Glomerular endothelial cell (primary cell): ENCODE measurements around the gene NAT10. TPM values are rescaled to one million over a fixed set of nuclear protein-coding genes. Genes with fewer than 3 reads are reported as not detected.

ENCODE experiments used
- DNase-seq: peaks from one replicate; pipeline ENCODE4 v3.0.0-alpha.2; 2011; ENCODE audit warnings: low read depth, low spot score; ENCODE audit errors: extremely low read depth
- total RNA-seq: library from RNA; depleted of rRNA; stranded (reverse); fragments of >200 nt; gene quantifications from 2 replicates; pipeline ENCODE4 v1.2.3, GENCODE V29; 2015

The NAT10 gene
- total RNA-seq, 1 donor from 2014 or later, result 23.3 TPM

DNA sequence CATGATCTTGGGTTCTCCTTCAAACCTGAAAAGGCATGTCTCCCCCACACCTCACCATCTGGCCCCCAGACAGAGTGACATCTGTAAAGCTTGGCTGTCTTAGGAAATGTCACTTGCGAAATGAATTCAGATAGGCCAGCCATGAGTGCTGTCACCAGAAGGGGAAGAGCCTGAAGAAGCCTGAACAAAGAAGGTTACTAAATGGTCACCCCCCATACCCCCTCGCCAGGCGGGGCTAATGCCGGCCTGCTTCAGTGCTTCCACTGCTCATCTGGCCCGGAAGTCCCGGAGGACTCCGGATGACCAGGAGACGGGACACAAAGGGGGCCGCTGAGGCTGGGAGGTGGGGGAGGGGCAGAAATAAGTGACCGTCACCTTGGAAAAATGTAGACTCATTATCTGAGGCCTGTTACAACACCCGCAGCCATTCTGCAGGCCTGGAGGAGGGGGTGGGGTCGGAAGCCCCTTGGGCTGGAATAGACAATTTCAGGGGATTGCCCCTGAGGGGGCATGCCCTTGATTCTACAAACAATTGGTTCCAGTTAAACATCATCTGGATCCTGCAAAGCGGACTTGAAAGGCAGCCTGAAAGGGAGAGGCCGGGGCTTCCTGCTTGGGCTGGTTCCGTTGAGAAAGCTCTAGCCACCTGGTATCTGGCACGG is 43.2 kb downstream of the NAT10 start:
- no peak for DNase-seq

- DNase-seq, result no peak
Observed at GRCh38 chr11:34149274-34149673, 43.8 kb downstream of the NAT10 start.

DNA sequence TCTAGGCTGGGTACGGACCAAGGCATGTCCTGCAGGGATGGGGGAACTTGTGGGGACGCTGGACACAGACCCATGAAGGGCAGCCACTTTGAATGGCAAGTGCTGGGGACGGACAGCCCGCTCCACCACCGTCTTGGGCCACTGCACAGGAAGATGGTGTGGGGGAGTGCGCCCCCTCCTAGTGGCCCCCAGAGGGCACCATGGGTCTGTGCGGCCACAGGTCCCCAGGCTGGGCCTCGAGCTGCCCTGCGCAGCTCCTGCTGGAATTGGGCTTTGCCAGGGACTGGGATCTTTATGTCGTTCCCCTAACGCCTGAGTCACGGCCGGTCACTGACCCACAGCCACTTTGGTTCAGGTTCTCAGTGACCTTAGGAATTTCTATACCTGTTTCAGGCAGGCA is 44.4 kb downstream of the NAT10 start:
- no peak for DNase-seq

GRCh38 chr11:34150494-34151151 is 45.2 kb downstream of the NAT10 start:
- no peak for DNase-seq

DNA sequence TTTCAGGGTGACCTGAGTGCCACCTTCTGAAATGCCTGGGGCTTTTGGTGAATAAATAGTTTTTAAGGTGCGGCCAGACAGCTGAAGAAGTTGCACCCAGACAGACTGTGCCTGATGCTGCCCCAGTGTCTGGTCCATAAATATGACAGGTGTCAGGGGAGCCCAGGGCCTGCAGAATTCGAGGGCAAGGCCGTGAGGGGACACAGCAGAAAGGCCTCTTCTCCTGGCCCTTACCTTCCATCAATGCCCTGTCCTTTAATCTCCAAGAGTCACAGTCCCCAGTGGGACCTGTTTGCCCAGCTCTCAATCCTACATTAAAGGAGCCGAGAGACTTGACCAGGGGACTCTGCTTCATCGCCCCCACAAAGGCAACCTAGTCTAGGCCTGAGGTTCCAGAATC is 45.7 kb downstream of the NAT10 start:
- no peak for DNase-seq

DNA sequence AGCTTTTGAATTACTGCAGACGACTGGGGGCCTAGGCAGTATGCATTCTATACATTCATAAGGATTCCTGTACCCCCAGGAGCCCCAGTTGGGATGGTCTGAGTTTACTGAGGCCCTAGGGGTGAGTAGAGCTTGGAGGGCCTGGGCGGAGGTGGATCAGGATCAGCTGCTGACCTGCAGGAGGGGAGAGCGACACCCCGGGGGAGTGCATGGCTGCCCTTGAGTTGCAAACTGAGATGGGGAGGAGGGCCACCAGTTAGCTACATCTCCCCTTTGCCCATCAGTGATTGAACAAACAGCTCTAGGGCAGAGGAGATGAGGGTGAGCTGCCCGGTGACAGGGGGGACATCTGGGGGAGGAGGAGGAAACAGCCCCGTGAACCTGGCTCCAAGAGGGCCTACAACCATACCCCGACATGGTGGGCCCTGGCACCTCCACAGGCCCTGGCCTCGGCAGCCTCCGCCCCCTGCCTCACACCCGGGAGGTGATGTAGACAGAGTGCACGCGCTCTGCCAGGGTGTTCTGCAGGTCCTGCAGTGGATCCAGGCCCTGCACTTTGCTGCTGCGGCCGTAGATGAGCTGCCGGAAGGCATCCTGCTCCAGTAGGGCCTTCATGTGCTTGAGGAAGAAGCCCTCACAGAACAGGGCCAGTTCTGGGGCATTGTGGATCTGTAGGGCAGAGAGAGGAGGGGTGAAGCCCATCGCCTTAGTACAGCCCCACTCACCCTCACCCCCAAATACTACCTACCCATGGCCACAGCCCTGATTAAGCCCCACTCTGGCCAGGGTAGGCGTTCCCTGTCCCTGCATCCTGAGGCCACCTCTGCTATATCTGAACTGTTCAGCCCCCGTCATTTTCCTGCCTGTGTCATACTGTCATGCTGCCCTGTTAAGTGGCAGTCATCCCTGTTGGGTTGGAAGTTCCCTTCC is 46.8 kb downstream of the NAT10 start:
- DNase-seq, result no peak

DNA sequence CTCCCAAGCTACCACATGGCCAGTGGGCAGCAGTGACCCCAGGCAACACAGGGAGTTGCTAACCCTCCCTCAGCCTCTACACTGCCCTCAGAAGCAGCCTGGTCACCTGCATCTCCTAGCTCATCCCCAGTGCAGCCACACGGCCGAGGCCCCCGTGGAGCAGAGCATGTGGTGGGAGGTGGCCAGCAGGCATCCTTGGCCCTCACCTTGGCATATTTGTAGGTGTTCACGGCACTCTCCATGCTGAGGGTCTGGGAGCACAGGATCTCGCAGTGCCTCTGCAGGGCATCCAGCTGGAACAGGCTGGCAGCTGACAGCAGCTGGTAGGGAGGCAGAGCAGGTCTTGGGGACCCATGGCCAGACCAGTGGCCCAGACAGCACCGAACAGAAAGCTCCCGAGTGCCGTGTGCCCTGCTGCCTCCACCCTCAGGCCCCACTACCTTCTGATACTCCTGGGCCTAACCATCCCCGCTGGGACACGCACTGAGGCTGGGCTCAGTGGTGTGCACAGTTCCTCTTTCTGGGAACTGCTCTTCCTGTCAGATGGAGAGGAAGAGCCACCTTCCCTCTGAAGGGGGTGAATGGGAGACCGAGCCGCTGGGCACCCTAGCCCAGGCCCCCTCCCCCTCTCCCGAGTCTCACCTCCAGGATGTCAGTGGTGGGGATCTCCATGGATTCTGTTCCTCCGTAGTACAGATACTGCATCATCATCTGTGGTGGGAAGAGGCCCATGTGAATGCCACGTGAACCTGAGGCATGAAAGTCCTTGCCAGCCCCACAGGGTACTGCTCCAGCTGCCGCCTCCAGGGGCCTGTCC is 48.8 kb downstream of the NAT10 start:
- no peak for DNase-seq

GRCh38 chr11:34155057-34155756 is 49.8 kb downstream of the NAT10 start:
- no peak for DNase-seq

- no peak for DNase-seq
Observed at GRCh38 chr11:34155757-34156062, 50.3 kb downstream of the NAT10 start.

DNA sequence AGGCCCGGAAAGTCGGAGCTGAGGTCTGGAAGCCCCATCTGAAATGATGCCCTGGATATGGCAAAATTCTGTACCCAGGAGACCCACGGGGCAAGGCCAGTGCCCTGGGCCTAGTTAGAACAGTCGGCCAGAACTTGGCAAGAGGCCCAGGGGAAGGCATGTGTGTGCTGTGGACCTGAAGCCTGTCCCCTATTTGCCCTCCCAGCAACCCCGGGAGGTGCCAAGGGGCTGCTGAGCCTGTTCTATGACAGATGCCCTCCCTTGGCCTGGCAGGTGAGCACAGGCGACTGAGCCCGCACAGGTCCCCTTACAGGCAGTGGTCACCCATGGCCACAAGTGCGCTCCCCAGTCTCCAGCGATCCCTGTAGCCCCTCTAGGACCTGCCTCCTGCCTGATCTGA is 51.7 kb downstream of the NAT10 start:
- no peak for DNase-seq

- no peak for DNase-seq
Observed at GRCh38 chr11:34158661-34159060, 53.2 kb downstream of the NAT10 start.

- no peak for DNase-seq
Observed at GRCh38 chr11:34160049-34160721, 54.8 kb downstream of the NAT10 start.

DNA sequence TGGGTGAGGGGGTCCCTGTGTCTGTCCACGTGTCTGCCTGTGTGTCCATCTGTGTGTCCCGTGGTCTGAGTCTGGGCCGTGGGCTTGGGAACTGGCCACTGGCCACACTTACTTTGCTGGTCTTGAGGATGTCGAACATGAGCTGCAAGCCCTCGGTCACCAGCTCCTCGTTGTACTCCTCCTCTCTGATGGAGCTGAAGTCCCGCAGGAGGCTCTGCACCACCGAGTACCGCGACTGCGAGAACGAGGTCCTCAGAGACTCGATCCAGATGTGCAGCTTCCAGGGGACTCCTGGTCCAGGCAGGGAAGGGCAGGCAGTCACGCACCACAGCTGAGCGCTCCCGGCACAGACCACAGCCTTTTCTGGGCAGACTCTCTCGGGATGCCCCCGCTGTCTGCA is 55.4 kb downstream of the NAT10 start:
- no peak for DNase-seq

- DNase-seq, result no peak
Observed at GRCh38 chr11:34161361-34161760, 55.9 kb downstream of the NAT10 start.

GRCh38 chr11:34161812-34162492 is 56.5 kb downstream of the NAT10 start:
- no peak for DNase-seq

DNA sequence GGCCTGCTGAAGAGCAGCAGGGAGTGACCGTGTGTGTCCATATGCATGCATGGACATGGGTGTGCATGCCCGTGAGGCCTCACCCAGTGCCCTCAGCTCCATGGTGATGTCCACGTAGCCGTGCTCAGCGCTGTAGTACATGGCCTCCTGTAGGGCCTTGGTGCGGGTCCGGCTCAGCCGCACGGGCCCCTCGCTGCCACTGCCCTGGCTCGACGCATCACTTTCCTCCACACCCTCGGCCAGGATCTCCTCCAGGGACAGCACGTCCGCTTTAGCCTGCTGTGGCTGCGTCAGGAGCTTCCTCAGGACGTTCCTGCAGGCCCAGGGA is 57.0 kb downstream of the NAT10 start:
- no peak for DNase-seq

- DNase-seq, result no peak
Observed at GRCh38 chr11:34162856-34163255, 57.4 kb downstream of the NAT10 start.

DNA sequence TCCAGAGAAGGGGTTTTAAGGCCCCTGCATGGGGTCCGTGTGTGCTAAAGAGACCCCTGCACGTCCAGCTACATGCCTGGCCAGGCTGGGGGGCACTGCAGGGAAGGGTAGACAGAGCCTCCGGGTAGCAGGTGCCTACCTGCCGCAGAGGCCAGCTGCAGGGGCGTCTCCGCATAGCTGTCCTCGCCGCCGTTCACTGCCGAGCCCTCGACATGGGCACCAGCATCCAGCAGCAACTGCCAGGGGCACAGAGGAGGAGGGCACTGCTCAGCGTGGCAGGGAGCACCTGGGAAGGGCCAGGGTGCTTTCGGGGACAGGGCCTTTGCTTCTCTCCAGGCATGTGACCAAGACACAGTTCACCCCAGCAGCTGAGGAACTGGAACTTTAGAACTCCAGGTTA is 59.7 kb downstream of the NAT10 start:
- no peak for DNase-seq

GRCh38 chr11:34165786-34166555 is 60.5 kb downstream of the NAT10 start:
- DNase-seq, result no peak
